ENCODE results near the gene S100A16.

The S100A16 gene

GRCh38 chr1:153570874-153571273, 42.1 kb downstream of the S100A16 start:
- POLR2A ChIA-PET, result no interaction called here
- TF ChIP-seq, protein P1, sequence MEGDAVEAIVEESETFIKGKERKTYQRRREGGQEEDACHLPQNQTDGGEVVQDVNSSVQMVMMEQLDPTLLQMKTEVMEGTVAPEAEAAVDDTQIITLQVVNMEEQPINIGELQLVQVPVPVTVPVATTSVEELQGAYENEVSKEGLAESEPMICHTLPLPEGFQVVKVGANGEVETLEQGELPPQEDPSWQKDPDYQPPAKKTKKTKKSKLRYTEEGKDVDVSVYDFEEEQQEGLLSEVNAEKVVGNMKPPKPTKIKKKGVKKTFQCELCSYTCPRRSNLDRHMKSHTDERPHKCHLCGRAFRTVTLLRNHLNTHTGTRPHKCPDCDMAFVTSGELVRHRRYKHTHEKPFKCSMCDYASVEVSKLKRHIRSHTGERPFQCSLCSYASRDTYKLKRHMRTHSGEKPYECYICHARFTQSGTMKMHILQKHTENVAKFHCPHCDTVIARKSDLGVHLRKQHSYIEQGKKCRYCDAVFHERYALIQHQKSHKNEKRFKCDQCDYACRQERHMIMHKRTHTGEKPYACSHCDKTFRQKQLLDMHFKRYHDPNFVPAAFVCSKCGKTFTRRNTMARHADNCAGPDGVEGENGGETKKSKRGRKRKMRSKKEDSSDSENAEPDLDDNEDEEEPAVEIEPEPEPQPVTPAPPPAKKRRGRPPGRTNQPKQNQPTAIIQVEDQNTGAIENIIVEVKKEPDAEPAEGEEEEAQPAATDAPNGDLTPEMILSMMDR (IDR thresholded peaks at IDR 0.05; ENCODE audit: control extremely low read depth, extremely low read depth, low read depth, missing control alignments), result no peak
- DNase-seq (ENCODE audit: extremely low spot score), result no peak
- CTCF ChIA-PET, result interaction anchor here (1.0 to 7.1 kb wide), 9 partner anchors 9 to 217 kb away, joined by 3 to 136 read pairs (median 16); partner anchors contain the start of genes S100A14, S100A16 and S100A6

GRCh38 chr1:153569465-153569864, 43.5 kb downstream of the S100A16 start:
- ChIA-PET POLR2A (no interaction called here), CTCF (interaction anchor here (0.7 to 7.1 kb wide), 11 partner anchors 8 to 323 kb away, joined by 3 to 136 read pairs (median 15); partner anchors contain the start of genes S100A1, S100A14, S100A16 and S100A3)
- TF ChIP-seq, protein P1 (IDR thresholded peaks at IDR 0.05; ENCODE audit: control extremely low read depth, extremely low read depth, low read depth, missing control alignments), result no peak
- no peak for DNase-seq (ENCODE audit: extremely low spot score)

DNA sequence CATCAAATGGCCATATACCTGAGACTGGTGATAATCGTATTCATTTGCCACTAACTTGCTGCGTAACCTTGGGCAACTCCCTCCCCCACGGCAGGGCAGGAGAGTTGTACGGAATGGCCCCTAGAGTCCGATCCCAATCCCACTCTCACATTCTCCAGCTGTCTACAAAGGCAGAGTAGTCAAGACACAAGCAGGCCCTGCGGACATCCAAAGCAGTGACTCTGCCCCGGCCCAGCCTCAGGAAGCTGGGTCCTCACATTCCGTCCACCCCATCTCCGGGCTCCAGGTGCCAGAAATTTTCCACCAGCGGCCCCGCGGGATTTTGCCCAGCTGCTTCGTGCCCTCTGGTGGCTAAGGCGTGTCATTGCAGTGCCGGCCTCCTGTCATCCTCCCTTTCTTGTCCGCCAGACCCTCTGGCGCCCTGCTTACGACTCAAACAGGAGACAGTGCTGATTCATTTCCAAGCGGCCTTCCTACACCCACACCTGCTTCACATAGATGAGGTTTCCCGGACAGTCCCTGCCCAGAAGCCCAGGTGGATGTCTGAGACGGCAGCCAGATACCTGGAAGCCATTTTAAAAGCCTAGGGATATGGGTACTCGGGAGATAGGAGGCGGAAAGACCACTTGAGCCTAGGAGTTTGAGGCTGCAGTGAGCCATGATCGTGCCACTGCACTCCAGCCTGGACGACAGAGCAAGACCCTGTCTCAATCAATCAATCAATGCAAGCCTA, 44.4 kb downstream of the S100A16 start:
- ChIA-PET CTCF (interaction anchor here (0.9 to 7.1 kb wide), 28 partner anchors 9 to 216 kb away, joined by 3 to 136 read pairs (median 6); partner anchors contain the start of genes S100A13, S100A14, S100A16 and S100A3), POLR2A (no interaction called here)
- peak; percentile 87 for DNase-seq (ENCODE audit: extremely low spot score)
- TF ChIP-seq, protein P1 (IDR thresholded peaks at IDR 0.05; ENCODE audit: control extremely low read depth, extremely low read depth, low read depth, missing control alignments), result peak; percentile 91

- DNase-seq (ENCODE audit: extremely low spot score), result peak; percentile 12
- ChIA-PET CTCF (interaction anchor here (0.9 to 7.1 kb wide), 28 partner anchors 8 to 215 kb away, joined by 3 to 136 read pairs (median 6); partner anchors contain the start of genes S100A13, S100A14, S100A16 and S100A3), POLR2A (no interaction called here)
- TF ChIP-seq, protein P1 (IDR thresholded peaks at IDR 0.05; ENCODE audit: control extremely low read depth, extremely low read depth, low read depth, missing control alignments), result no peak
Observed at GRCh38 chr1:153567621-153568366, 45.1 kb downstream of the S100A16 start.

DNA sequence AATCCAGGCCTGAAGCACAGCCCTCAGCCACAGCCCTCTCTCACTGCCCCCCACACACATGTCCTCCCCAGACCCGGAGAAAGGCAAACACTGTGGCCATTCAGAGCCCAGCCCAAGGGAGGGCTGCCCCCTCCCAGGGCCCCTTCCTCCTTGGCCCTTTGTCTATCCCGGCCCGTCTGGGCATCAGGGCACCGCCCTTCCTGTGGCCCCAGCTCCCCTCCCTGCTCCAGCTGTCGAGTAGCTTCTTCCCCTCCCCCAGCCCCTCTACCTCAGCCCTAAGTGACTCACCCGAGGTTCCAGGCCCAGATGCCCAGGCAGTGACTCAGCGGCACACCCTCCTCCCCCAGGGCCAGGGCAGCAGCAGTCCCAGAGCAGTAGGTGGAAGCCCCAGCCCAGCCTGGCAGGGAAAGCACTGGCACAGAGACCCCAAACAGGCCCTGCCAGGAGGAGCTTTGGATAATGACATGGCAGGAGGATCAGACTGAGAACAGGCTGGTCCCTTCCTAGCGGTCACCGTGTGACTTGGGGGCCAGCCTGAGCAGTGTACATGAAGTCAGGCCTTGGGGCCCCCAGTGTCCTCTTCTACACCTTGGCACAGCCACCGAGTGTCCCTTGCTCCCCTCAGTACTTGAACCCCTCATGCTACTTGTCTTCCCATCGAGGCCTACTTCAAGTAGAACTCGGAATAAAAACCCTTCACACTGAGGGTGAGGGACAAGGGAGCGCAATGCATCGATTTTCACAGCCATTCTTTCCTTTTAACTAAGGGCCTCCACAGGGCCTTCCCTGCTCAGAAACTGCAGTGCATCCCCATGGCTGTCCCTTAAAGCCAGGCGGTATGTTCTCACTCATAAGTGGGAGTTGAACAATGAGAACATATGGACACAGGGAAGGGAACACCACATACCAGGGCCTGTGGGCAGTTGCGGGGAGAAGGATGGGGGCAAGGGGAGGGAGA, 46.2 kb downstream of the S100A16 start:
- TF ChIP-seq, protein P1 (IDR thresholded peaks at IDR 0.05; ENCODE audit: control extremely low read depth, extremely low read depth, low read depth, missing control alignments), result no peak
- CTCF ChIA-PET, result interaction anchor here (0.9 to 8.3 kb wide), 8 partner anchors 16 to 214 kb away, joined by 3 to 73 read pairs (median 4); partner anchors contain the start of genes S100A1, S100A13 and S100A6

More for the DNA sequence above, 46.2 kb downstream of the S100A16 start:
- POLR2A ChIA-PET, result no interaction called here
- DNase-seq (ENCODE audit: extremely low spot score), result peak; percentile 63

Measured in GM10248 (cell line).